ENCODE data around the gene OR5H1. TPM values are rescaled to one million over a fixed set of nuclear protein-coding genes. Genes with fewer than 3 reads are reported as not detected.

OR5H1 gene
- total RNA-seq, 2 experiments from 2014 or later = not detected

- intact Hi-C loops (cut with DNase I, micrococcal nuclease) = no loop called here
- Histone ChIP-seq H3K9me3 (ENCODE audit: control insufficient read depth in 1 of 2, insufficient read depth in 1 of 2, low read length in 2 of 2) (no peaks in the 10 kb centered on the region), H3K36me3 (ENCODE audit: insufficient read depth, low read length) (no peaks in the 10 kb centered on the region), H3K27me3 (ENCODE audit: control insufficient read depth in 1 of 2, insufficient read depth in 2 of 2, low read length in 2 of 2) (no peaks in the 10 kb centered on the region), H3K27ac (ENCODE audit: low read depth in 1 of 2, low read length in 2 of 2) (no peak overlapping the region), H3K4me1 (ENCODE audit: insufficient read depth, low read length) (no peaks in the 10 kb centered on the region), H3K4me3 (ENCODE audit: low read length) (no peak overlapping the region)
- H3K27ac Mint-ChIP-seq = no peak overlapping the region
- ATAC-seq (ENCODE audit: poor library complexity) (no peak), DNase-seq (no peak)
- H3K27me3 Mint-ChIP-seq = peaks cover 10% of the 10 kb centered on the region
- TF ChIP-seq, protein P1, sequence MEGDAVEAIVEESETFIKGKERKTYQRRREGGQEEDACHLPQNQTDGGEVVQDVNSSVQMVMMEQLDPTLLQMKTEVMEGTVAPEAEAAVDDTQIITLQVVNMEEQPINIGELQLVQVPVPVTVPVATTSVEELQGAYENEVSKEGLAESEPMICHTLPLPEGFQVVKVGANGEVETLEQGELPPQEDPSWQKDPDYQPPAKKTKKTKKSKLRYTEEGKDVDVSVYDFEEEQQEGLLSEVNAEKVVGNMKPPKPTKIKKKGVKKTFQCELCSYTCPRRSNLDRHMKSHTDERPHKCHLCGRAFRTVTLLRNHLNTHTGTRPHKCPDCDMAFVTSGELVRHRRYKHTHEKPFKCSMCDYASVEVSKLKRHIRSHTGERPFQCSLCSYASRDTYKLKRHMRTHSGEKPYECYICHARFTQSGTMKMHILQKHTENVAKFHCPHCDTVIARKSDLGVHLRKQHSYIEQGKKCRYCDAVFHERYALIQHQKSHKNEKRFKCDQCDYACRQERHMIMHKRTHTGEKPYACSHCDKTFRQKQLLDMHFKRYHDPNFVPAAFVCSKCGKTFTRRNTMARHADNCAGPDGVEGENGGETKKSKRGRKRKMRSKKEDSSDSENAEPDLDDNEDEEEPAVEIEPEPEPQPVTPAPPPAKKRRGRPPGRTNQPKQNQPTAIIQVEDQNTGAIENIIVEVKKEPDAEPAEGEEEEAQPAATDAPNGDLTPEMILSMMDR (IDR thresholded peaks at IDR 0.05) = no peak
- ChIA-PET CTCF (no interaction called here), POLR2A (no interaction called here)
- H3K4me3 Mint-ChIP-seq = no peak overlapping the region
- H3K4me1 Mint-ChIP-seq (ENCODE audit: low read depth) = no peaks in the 10 kb centered on the region
- no peaks in the 10 kb centered on the region for H3K36me3 Mint-ChIP-seq (ENCODE audit: low read depth)
- peaks cover 3% of the 10 kb centered on the region for H3K9me3 Mint-ChIP-seq
Observed at GRCh38 chr3:98171071-98171470, 40.5 kb downstream of the OR5H1 start.

DNA sequence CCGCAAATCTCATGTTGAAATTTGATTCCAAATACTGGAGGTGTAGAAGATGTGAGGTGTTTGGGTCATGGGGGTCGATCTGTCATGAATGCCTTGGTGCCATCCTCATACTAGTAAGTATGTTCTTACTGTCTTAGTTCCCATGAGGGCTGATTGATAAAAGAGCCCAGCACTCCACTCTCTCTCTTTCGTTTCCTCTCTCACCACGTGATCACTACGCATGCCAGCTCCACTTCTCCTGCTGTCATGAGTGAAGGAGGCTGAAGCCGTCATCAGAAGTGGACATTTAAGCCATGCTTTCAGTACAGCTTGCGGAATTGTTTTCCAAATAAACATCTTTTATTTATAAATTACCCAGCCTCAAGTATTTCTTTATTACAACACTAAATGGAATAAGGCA, 42.1 kb downstream of the OR5H1 start:
- no peaks in the 10 kb centered on the region for H3K4me1 Mint-ChIP-seq (ENCODE audit: low read depth)
- Histone ChIP-seq H3K9me3 (ENCODE audit: control insufficient read depth in 1 of 2, insufficient read depth in 1 of 2, low read length in 2 of 2) (no peaks in the 10 kb centered on the region), H3K4me1 (ENCODE audit: insufficient read depth, low read length) (no peaks in the 10 kb centered on the region), H3K27ac (ENCODE audit: low read depth in 1 of 2, low read length in 2 of 2) (no peak overlapping the region), H3K27me3 (ENCODE audit: control insufficient read depth in 1 of 2, insufficient read depth in 2 of 2, low read length in 2 of 2) (no peaks in the 10 kb centered on the region), H3K36me3 (ENCODE audit: insufficient read depth, low read length) (no peaks in the 10 kb centered on the region), H3K4me3 (ENCODE audit: low read length) (no peak overlapping the region)
- no peak overlapping the region for H3K4me3 Mint-ChIP-seq
- H3K36me3 Mint-ChIP-seq (ENCODE audit: low read depth) = no peaks in the 10 kb centered on the region
- ChIA-PET CTCF (no interaction called here), POLR2A (no interaction called here)
- H3K27ac Mint-ChIP-seq = no peak overlapping the region
- H3K27me3 Mint-ChIP-seq = peaks cover 6% of the 10 kb centered on the region
- TF ChIP-seq, protein P1 (IDR thresholded peaks at IDR 0.05) = no peak
- ATAC-seq (ENCODE audit: poor library complexity) = no peak
- DNase-seq = no peak
- peaks cover 5% of the 10 kb centered on the region for H3K9me3 Mint-ChIP-seq
- intact Hi-C loops (cut with DNase I, micrococcal nuclease) = no loop called here

DNA sequence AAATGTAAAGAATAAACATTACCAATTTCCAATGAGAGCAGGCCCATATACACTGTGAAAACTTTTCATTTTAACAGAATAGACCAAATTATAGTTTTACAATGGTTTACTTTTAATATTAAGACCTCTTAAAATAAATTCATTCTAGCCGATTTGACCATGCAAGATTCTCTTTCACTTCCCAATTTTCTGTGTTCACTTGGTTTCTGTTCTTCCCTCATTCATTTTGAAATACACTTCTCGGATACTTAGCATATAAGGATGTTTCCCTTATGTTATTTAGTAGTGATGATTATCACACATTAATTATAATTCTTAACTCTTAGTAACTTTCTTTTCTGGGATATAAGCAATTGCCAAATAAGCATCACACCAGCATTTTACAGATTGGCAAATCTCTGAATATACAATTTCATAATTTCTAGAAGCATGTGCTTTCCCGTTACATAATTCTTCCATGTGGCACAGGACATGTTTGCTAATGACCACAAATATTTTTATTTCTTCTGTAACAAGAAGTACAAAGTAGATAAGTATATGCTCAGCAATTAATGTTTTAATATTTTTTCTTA, 49.9 kb downstream of the OR5H1 start:
- H3K36me3 ChIP-seq (ENCODE audit: insufficient read depth, low read length) = no peaks in the 10 kb centered on the region
- CTCF ChIA-PET = no interaction called here
- H3K4me1 ChIP-seq (ENCODE audit: insufficient read depth, low read length) = no peaks in the 10 kb centered on the region
- ATAC-seq (ENCODE audit: poor library complexity) (no peak), DNase-seq (no peak)
- no peaks in the 10 kb centered on the region for H3K27me3 ChIP-seq (ENCODE audit: control insufficient read depth in 1 of 2, insufficient read depth in 2 of 2, low read length in 2 of 2)
- peaks cover 3% of the 10 kb centered on the region for H3K9me3 Mint-ChIP-seq
- TF ChIP-seq, protein P1 (IDR thresholded peaks at IDR 0.05) = no peak
- POLR2A ChIA-PET = no interaction called here
- H3K36me3 Mint-ChIP-seq (ENCODE audit: low read depth) = no peaks in the 10 kb centered on the region
- intact Hi-C loops (cut with DNase I, micrococcal nuclease) = loop anchor here in 1 of 2 experiments (10.0 kb wide), 1 partner anchor 404 kb away; no protein-coding TSS in a partner anchor
- H3K27ac Mint-ChIP-seq = no peak overlapping the region
- H3K4me3 ChIP-seq (ENCODE audit: low read length) = no peak overlapping the region
- no peak overlapping the region for H3K27ac ChIP-seq (ENCODE audit: low read depth in 1 of 2, low read length in 2 of 2)
- H3K9me3 ChIP-seq (ENCODE audit: control insufficient read depth in 1 of 2, insufficient read depth in 1 of 2, low read length in 2 of 2) = no peaks in the 10 kb centered on the region
- no peak overlapping the region for H3K4me3 Mint-ChIP-seq
- no peaks in the 10 kb centered on the region for H3K4me1 Mint-ChIP-seq (ENCODE audit: low read depth)
- no peaks in the 10 kb centered on the region for H3K27me3 Mint-ChIP-seq
